ENCODE results near the gene SPINK1. TPM values are rescaled to one million over a fixed set of nuclear protein-coding genes. Genes with fewer than 3 reads are reported as not detected.

Gene SPINK1
- total and polyA plus RNA-seq, 2 donors from 2014 or later, result 2.2 to 234 TPM

- TF ChIP-seq CTCF (IDR thresholded peaks at IDR 0.05; ENCODE audit: borderline replicate concordance, extremely low read depth, insufficient read depth), result no peak
- no peaks in the 10 kb centered on the region for H3K4me1 ChIP-seq (ENCODE audit: control insufficient read depth in 2 of 3, insufficient read depth in 2 of 3, low read depth in 1 of 3, low read length in 3 of 3)
- no peak overlapping the region for H3K27ac ChIP-seq (ENCODE audit: low read depth in 2 of 2, low read length in 2 of 2)
- H3K9ac ChIP-seq (ENCODE audit: low read length in 3 of 3), result no peak overlapping the region
- FAIRE-seq, result no peak
- H3K27me3 ChIP-seq (ENCODE audit: control insufficient read depth, insufficient read depth, low read length), result no peaks in the 10 kb centered on the region
- DNase-seq, result no peak
- intact Hi-C loops (cut with DNase I), result no loop called here
- no peaks in the 10 kb centered on the region for H3K36me3 ChIP-seq (ENCODE audit: control insufficient read depth in 2 of 3, insufficient read depth in 3 of 3, low read length in 3 of 3)
- no peaks in the 10 kb centered on the region for H3K9me3 ChIP-seq (ENCODE audit: control insufficient read depth in 2 of 3, insufficient read depth in 1 of 3, low read length in 3 of 3)
- no peak overlapping the region for H3K4me3 ChIP-seq (ENCODE audit: low read length in 3 of 3)
Observed at GRCh38 chr5:147854331-147854730, 22.9 kb upstream of the SPINK1 start.

- H3K36me3 ChIP-seq (ENCODE audit: control insufficient read depth in 2 of 3, insufficient read depth in 3 of 3, low read length in 3 of 3), result no peaks in the 10 kb centered on the region
- H3K9me3 ChIP-seq (ENCODE audit: control insufficient read depth in 2 of 3, insufficient read depth in 1 of 3, low read length in 3 of 3), result no peaks in the 10 kb centered on the region
- DNase-seq (no peak), FAIRE-seq (no peak)
- no peaks in the 10 kb centered on the region for H3K27me3 ChIP-seq (ENCODE audit: control insufficient read depth, insufficient read depth, low read length)
- H3K9ac ChIP-seq (ENCODE audit: low read length in 3 of 3), result no peak overlapping the region
- H3K4me1 ChIP-seq (ENCODE audit: control insufficient read depth in 2 of 3, insufficient read depth in 2 of 3, low read depth in 1 of 3, low read length in 3 of 3), result no peaks in the 10 kb centered on the region
- no peak overlapping the region for H3K27ac ChIP-seq (ENCODE audit: low read depth in 2 of 2, low read length in 2 of 2)
- no peak for TF ChIP-seq CTCF (IDR thresholded peaks at IDR 0.05; ENCODE audit: borderline replicate concordance, extremely low read depth, insufficient read depth)
- intact Hi-C loops (cut with DNase I), result no loop called here
- no peak overlapping the region for H3K4me3 ChIP-seq (ENCODE audit: low read length in 3 of 3)
Observed at GRCh38 chr5:147853372-147853987, 22.0 kb upstream of the SPINK1 start.

- no peaks in the 10 kb centered on the region for H3K9me3 ChIP-seq (ENCODE audit: control insufficient read depth in 2 of 3, insufficient read depth in 1 of 3, low read length in 3 of 3)
- intact Hi-C loops (cut with DNase I), result no loop called here
- no peak overlapping the region for H3K27ac ChIP-seq (ENCODE audit: low read depth in 2 of 2, low read length in 2 of 2)
- no peaks in the 10 kb centered on the region for H3K36me3 ChIP-seq (ENCODE audit: control insufficient read depth in 2 of 3, insufficient read depth in 3 of 3, low read length in 3 of 3)
- FAIRE-seq (no peak), DNase-seq (no peak)
- H3K27me3 ChIP-seq (ENCODE audit: control insufficient read depth, insufficient read depth, low read length), result no peaks in the 10 kb centered on the region
- H3K4me1 ChIP-seq (ENCODE audit: control insufficient read depth in 2 of 3, insufficient read depth in 2 of 3, low read depth in 1 of 3, low read length in 3 of 3), result no peaks in the 10 kb centered on the region
- TF ChIP-seq CTCF (IDR thresholded peaks at IDR 0.05; ENCODE audit: borderline replicate concordance, extremely low read depth, insufficient read depth), result no peak
- H3K4me3 ChIP-seq (ENCODE audit: low read length in 3 of 3), result no peak overlapping the region
- no peak overlapping the region for H3K9ac ChIP-seq (ENCODE audit: low read length in 3 of 3)
Observed at GRCh38 chr5:147852365-147852764, 20.9 kb upstream of the SPINK1 start.

GRCh38 chr5:147851578-147851977, 20.1 kb upstream of the SPINK1 start:
- FAIRE-seq (no peak), DNase-seq (no peak)
- H3K9ac ChIP-seq (ENCODE audit: low read length in 3 of 3), result no peak overlapping the region
- no peak overlapping the region for H3K4me3 ChIP-seq (ENCODE audit: low read length in 3 of 3)
- TF ChIP-seq CTCF (IDR thresholded peaks at IDR 0.05; ENCODE audit: borderline replicate concordance, extremely low read depth, insufficient read depth), result no peak
- H3K4me1 ChIP-seq (ENCODE audit: control insufficient read depth in 2 of 3, insufficient read depth in 2 of 3, low read depth in 1 of 3, low read length in 3 of 3), result no peaks in the 10 kb centered on the region
- intact Hi-C loops (cut with DNase I), result no loop called here
- no peaks in the 10 kb centered on the region for H3K9me3 ChIP-seq (ENCODE audit: control insufficient read depth in 2 of 3, insufficient read depth in 1 of 3, low read length in 3 of 3)
- H3K27me3 ChIP-seq (ENCODE audit: control insufficient read depth, insufficient read depth, low read length), result no peaks in the 10 kb centered on the region
- H3K27ac ChIP-seq (ENCODE audit: low read depth in 2 of 2, low read length in 2 of 2), result no peak overlapping the region
- H3K36me3 ChIP-seq (ENCODE audit: control insufficient read depth in 2 of 3, insufficient read depth in 3 of 3, low read length in 3 of 3), result no peaks in the 10 kb centered on the region

Measured in kidney (tissue), 14 donors.